WTC11 (cell line): ENCODE results near the gene NEDD4L.

ENCODE experiments used
- AFF4 ChIP-seq: sonication (generic); formaldehyde crosslinking; IDR thresholded peaks from 2 replicates; pipeline ENCODE4 v1.8.1; 2023; ENCODE audit warnings: mild to moderate bottlenecking, missing genetic modification reagents, borderline replicate concordance
- CREB1 ChIP-seq: sonication (generic); formaldehyde crosslinking; IDR thresholded peaks from 2 replicates; pipeline ENCODE4 v1.8.0; 2023; ENCODE audit warnings: mild to moderate bottlenecking, missing genetic modification reagents
- CTCF ChIP-seq: fragments of 200-600 bp; IDR thresholded peaks from 2 replicates; pipeline ENCODE4 v1.8.0; 2022; ENCODE audit warnings: antibody characterized with exemption
- E2F4 ChIP-seq: sonication (generic); formaldehyde crosslinking; IDR thresholded peaks from 2 replicates; pipeline ENCODE4 v1.8.1; 2022; ENCODE audit warnings: low read depth, mild to moderate bottlenecking, moderate library complexity, missing genetic modification reagents, borderline replicate concordance
- ETV6 ChIP-seq: sonication (generic); formaldehyde crosslinking; IDR thresholded peaks from 2 replicates; pipeline ENCODE4 v1.8.1; 2022; ENCODE audit warnings: mild to moderate bottlenecking, missing genetic modification reagents
- IRF2 ChIP-seq: sonication (generic); formaldehyde crosslinking; IDR thresholded peaks from 2 replicates; pipeline ENCODE4 v1.8.0; 2022; ENCODE audit warnings: low read depth, missing genetic modification reagents, borderline replicate concordance
- MLX ChIP-seq: sonication (generic); formaldehyde crosslinking; IDR thresholded peaks from 2 replicates; pipeline ENCODE4 v1.8.1; 2023; ENCODE audit warnings: mild to moderate bottlenecking, missing genetic modification reagents, moderate library complexity
- PRRX2 ChIP-seq: fragments of 250-450 bp; sonication (Bioruptor Pico); IDR thresholded peaks from 2 replicates; pipeline ENCODE4 v1.8.0; 2021; ENCODE audit warnings: mild to moderate bottlenecking
- TCF7 ChIP-seq: sonication (generic); formaldehyde crosslinking; IDR thresholded peaks from 2 replicates; pipeline ENCODE4 v1.8.0; 2022; ENCODE audit warnings: mild to moderate bottlenecking, low read depth, missing genetic modification reagents, moderate library complexity
- ZBTB21 ChIP-seq: sonication (generic); formaldehyde crosslinking; IDR thresholded peaks from 2 replicates; pipeline ENCODE4 v1.8.1; 2023; ENCODE audit warnings: mild to moderate bottlenecking, missing genetic modification reagents, borderline replicate concordance
- ZNF121 ChIP-seq: sonication (generic); formaldehyde crosslinking; IDR thresholded peaks from 2 replicates; pipeline ENCODE4 v1.8.0; 2023; ENCODE audit warnings: missing genetic modification reagents
- TF ChIP-seq, protein P1 (sequence below): sonication (generic); formaldehyde crosslinking; IDR thresholded peaks from 2 replicates; pipeline ENCODE4 v1.8.0; 2022; ENCODE audit warnings: mild to moderate bottlenecking, missing genetic modification reagents
- TF ChIP-seq, protein P2 (sequence below): sonication (generic); formaldehyde crosslinking; IDR thresholded peaks from 2 replicates; pipeline ENCODE4 v1.8.0; 2022; ENCODE audit warnings: missing genetic modification reagents
- TF ChIP-seq, protein P3 (sequence below): sonication (generic); formaldehyde crosslinking; IDR thresholded peaks from 2 replicates; pipeline ENCODE4 v1.8.1; 2023; ENCODE audit warnings: mild to moderate bottlenecking, missing genetic modification reagents

DNA sequence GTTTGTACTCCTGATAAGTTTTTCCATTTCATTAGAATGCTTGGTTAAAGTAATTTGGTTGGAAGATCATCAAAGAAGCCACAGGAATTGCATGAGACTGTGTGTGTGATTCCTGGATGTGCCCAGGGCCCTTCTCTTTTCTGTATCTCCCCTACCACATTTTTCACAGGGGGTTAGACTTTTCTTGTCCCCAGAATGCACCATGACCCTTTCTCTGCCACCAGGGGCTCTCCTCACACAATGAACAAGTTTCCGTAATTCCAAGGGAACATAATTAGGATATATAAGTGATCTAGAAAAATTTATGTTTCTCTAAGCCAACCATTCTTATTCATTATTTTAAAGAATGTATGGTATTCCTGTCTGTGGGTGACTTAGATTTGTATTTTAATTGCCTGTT lies 291.8 kb downstream of the NEDD4L start:
- TF ChIP-seq CTCF: no peak
- TF ChIP-seq ZBTB21: no peak
- no peak for TF ChIP-seq TCF7 (CRISPR knock-in tag)
- TF ChIP-seq IRF2 (CRISPR knock-in tag): no peak
- no peak for TF ChIP-seq ZNF121 (CRISPR knock-in tag)
- TF ChIP-seq, protein P1, sequence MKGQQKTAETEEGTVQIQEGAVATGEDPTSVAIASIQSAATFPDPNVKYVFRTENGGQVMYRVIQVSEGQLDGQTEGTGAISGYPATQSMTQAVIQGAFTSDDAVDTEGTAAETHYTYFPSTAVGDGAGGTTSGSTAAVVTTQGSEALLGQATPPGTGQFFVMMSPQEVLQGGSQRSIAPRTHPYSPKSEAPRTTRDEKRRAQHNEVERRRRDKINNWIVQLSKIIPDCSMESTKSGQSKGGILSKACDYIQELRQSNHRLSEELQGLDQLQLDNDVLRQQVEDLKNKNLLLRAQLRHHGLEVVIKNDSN (CRISPR knock-in tag): no peak
- TF ChIP-seq, protein P2, sequence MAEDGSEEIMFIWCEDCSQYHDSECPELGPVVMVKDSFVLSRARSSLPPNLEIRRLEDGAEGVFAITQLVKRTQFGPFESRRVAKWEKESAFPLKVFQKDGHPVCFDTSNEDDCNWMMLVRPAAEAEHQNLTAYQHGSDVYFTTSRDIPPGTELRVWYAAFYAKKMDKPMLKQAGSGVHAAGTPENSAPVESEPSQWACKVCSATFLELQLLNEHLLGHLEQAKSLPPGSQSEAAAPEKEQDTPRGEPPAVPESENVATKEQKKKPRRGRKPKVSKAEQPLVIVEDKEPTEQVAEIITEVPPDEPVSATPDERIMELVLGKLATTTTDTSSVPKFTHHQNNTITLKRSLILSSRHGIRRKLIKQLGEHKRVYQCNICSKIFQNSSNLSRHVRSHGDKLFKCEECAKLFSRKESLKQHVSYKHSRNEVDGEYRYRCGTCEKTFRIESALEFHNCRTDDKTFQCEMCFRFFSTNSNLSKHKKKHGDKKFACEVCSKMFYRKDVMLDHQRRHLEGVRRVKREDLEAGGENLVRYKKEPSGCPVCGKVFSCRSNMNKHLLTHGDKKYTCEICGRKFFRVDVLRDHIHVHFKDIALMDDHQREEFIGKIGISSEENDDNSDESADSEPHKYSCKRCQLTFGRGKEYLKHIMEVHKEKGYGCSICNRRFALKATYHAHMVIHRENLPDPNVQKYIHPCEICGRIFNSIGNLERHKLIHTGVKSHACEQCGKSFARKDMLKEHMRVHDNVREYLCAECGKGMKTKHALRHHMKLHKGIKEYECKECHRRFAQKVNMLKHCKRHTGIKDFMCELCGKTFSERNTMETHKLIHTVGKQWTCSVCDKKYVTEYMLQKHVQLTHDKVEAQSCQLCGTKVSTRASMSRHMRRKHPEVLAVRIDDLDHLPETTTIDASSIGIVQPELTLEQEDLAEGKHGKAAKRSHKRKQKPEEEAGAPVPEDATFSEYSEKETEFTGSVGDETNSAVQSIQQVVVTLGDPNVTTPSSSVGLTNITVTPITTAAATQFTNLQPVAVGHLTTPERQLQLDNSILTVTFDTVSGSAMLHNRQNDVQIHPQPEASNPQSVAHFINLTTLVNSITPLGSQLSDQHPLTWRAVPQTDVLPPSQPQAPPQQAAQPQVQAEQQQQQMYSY (CRISPR knock-in tag): no peak
- TF ChIP-seq AFF4 (CRISPR knock-in tag): no peak
- no peak for TF ChIP-seq MLX (CRISPR knock-in tag)
- no peak for TF ChIP-seq CREB1 (CRISPR knock-in tag)
- TF ChIP-seq ETV6: no peak
- no peak for TF ChIP-seq PRRX2 (CRISPR knock-in tag)
- no peak for TF ChIP-seq E2F4 (CRISPR knock-in tag)
- TF ChIP-seq, protein P3, sequence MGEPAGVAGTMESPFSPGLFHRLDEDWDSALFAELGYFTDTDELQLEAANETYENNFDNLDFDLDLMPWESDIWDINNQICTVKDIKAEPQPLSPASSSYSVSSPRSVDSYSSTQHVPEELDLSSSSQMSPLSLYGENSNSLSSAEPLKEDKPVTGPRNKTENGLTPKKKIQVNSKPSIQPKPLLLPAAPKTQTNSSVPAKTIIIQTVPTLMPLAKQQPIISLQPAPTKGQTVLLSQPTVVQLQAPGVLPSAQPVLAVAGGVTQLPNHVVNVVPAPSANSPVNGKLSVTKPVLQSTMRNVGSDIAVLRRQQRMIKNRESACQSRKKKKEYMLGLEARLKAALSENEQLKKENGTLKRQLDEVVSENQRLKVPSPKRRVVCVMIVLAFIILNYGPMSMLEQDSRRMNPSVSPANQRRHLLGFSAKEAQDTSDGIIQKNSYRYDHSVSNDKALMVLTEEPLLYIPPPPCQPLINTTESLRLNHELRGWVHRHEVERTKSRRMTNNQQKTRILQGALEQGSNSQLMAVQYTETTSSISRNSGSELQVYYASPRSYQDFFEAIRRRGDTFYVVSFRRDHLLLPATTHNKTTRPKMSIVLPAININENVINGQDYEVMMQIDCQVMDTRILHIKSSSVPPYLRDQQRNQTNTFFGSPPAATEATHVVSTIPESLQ: no peak
